Measurements from ENCODE around the gene SRGAP3. TPM values are rescaled to one million over a fixed set of nuclear protein-coding genes. Genes with fewer than 3 reads are reported as not detected.

Gene SRGAP3
- total RNA-seq, 4 donors from 2014 or later: 7.5 to 33.8 (median 16.0) TPM

DNA sequence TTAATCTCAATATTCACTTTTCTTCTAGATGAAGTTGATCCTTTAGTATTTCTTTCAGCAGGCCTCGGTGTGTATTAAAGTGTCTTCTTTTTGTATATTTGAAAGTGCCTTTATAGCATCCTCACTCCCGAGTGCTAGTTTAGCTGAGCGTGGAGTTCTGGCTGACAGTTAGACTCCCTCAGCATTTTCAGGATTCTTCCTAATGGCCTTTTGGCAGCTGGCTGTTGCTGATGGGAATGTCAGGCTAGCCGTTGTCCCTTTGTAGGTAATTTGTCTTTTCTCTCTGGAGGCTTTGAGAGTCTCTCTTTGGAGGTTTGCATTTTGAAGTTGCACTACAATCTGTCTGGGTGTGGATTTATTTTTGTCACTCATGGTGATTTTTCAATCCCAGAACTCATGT lies 94.4 kb downstream of the SRGAP3 start:
- intact Hi-C loops (cut with DNase I; ENCODE audit: low total_unique reads): no loop called here
- Histone ChIP-seq H3K4me3 (no peak overlapping the region), H3K27me3 (no peaks in the 10 kb centered on the region), H3K9me3 (peaks cover 0 to 10% of the 10 kb centered on the region in 2 donors), H3K4me1 (no peaks in the 10 kb centered on the region), H3K27ac (no peak overlapping the region), H3K36me3 (no peaks in the 10 kb centered on the region)
- TF ChIP-seq POLR2A (IDR thresholded peaks at IDR 0.05) (no peak), POLR2AphosphoS5 (IDR thresholded peaks at IDR 0.05) (no peak), EP300 (IDR thresholded peaks at IDR 0.05; ENCODE audit: low read depth) (no peak)
- TF ChIP-seq, protein P1, sequence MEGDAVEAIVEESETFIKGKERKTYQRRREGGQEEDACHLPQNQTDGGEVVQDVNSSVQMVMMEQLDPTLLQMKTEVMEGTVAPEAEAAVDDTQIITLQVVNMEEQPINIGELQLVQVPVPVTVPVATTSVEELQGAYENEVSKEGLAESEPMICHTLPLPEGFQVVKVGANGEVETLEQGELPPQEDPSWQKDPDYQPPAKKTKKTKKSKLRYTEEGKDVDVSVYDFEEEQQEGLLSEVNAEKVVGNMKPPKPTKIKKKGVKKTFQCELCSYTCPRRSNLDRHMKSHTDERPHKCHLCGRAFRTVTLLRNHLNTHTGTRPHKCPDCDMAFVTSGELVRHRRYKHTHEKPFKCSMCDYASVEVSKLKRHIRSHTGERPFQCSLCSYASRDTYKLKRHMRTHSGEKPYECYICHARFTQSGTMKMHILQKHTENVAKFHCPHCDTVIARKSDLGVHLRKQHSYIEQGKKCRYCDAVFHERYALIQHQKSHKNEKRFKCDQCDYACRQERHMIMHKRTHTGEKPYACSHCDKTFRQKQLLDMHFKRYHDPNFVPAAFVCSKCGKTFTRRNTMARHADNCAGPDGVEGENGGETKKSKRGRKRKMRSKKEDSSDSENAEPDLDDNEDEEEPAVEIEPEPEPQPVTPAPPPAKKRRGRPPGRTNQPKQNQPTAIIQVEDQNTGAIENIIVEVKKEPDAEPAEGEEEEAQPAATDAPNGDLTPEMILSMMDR (IDR thresholded peaks at IDR 0.05): no peak
- no peak for DNase-seq
- in situ Hi-C loops (cut with MboI; ENCODE audit: low pct_ligation_motif_present in 1 of 4, low pct_unique_long_range_greater_than_20kb in 1 of 4, low sequenced_read_pairs in 3 of 4): no loop called here
- WGBS, 2 donors (ENCODE audit: low coverage in 1 of 2): 80 to 83% methylated on average over 4 of the region's 4 CpGs

DNA sequence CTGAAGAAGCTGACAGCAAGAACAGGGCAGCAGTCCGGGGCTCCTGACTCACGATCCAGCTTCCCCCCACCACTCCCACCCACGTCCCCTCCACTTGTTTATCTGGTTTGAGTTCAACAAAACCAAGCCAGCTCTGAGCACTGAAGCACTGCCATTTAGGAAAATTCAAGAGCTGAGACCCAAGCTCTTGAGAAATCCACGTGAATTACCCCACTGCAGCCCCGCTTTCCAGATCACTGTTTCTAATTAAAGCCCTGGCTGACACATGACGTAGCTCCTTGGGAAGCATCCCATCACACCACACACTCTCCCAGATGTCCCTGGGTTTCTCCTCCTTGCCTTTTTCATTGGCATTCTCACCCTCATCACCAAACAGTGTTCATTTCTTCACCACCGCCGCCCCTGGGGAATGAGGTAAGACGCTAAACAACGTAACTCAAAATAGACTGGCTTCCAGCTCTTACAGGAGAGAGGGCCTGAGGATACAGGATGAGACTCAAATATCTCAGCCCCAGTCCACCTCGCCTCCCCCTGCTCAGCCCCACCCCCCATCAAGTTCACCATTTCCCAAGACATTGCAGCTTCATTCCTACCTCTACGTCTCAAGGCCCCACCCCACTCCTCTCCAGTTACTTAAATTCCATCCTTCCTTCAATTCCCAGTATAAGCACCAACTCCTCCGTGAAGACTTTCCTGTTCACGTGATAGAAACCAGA lies 95.4 kb downstream of the SRGAP3 start:
- TF ChIP-seq POLR2A (IDR thresholded peaks at IDR 0.05) (no peak), EP300 (IDR thresholded peaks at IDR 0.05; ENCODE audit: low read depth) (no peak), POLR2AphosphoS5 (IDR thresholded peaks at IDR 0.05) (no peak)
- TF ChIP-seq, protein P1 (IDR thresholded peaks at IDR 0.05): no peak
- intact Hi-C loops (cut with DNase I; ENCODE audit: low total_unique reads): no loop called here
- no peak overlapping the region for H3K4me3 ChIP-seq
- in situ Hi-C loops (cut with MboI; ENCODE audit: low pct_ligation_motif_present in 1 of 4, low pct_unique_long_range_greater_than_20kb in 1 of 4, low sequenced_read_pairs in 3 of 4): no loop called here
- no peak overlapping the region for H3K27ac ChIP-seq
- H3K9me3 ChIP-seq: peaks cover 0 to 10% of the 10 kb centered on the region in 2 donors
- H3K27me3 ChIP-seq: no peaks in the 10 kb centered on the region
- no peak for DNase-seq
- no peaks in the 10 kb centered on the region for H3K4me1 ChIP-seq
- no peaks in the 10 kb centered on the region for H3K36me3 ChIP-seq
- WGBS, 2 donors (ENCODE audit: low coverage in 1 of 2): 75 to 77% methylated on average over 4 to 14 of the region's 14 CpGs

DNA sequence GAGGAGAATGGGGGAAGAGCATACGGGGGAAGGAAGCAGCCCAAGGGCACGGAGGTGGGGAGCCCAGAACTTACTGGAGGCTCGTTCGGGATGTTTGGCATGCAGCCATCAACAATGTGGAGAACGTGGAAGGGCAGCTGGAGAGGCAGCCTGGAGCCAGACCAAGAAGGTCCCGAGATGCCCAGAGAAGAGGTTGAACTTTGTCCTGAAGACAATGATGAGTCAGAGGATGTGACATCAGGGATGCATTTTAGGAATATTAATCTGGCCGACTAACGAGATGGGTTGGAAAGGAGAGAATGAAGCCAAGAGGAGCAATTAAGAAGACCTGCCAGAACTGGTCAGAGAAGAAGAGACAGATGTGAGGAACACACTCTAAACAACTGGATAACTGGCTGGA lies 98.2 kb downstream of the SRGAP3 start:
- no peaks in the 10 kb centered on the region for H3K36me3 ChIP-seq
- no peaks in the 10 kb centered on the region for H3K27me3 ChIP-seq
- in situ Hi-C loops (cut with MboI; ENCODE audit: low pct_ligation_motif_present in 1 of 4, low pct_unique_long_range_greater_than_20kb in 1 of 4, low sequenced_read_pairs in 3 of 4) (no loop called here), intact Hi-C loops (cut with DNase I; ENCODE audit: low total_unique reads) (no loop called here)
- no peaks in the 10 kb centered on the region for H3K4me1 ChIP-seq
- no peak overlapping the region for H3K27ac ChIP-seq
- peaks cover 0 to 10% of the 10 kb centered on the region in 2 donors for H3K9me3 ChIP-seq
- no peak overlapping the region for H3K4me3 ChIP-seq
- 81 to 100% methylated on average over 2 to 8 of the region's 8 CpGs for WGBS, 2 donors (ENCODE audit: low coverage in 1 of 2)
- no peak for DNase-seq
- no peak for TF ChIP-seq POLR2A (IDR thresholded peaks at IDR 0.05)
- no peak for TF ChIP-seq EP300 (IDR thresholded peaks at IDR 0.05; ENCODE audit: low read depth)
- TF ChIP-seq, protein P1 (IDR thresholded peaks at IDR 0.05): no peak
- TF ChIP-seq POLR2AphosphoS5 (IDR thresholded peaks at IDR 0.05): no peak

DNA sequence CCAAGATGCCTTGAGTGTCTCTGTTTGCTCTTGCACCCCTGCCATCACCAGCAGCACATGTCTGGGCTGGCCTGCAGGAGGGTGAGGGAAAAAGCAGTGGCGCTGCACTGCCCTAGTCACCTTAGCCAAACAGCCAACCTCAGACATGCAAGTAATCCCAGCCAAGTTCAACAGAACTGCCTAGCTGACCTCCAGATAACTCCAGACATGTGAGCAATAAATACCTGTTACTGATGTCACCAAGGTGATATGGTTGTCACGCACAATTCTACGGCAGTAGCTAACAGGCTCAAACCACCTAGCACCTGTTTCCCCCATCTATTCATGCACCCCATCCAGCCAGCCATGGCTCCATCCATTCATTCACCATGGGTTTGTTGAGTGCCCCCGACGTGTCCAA lies 99.9 kb downstream of the SRGAP3 start:
- Histone ChIP-seq H3K4me3 (no peak overlapping the region), H3K36me3 (no peaks in the 10 kb centered on the region), H3K9me3 (peaks cover 0 to 10% of the 10 kb centered on the region in 2 donors), H3K27ac (no peak overlapping the region), H3K4me1 (no peaks in the 10 kb centered on the region), H3K27me3 (no peaks in the 10 kb centered on the region)
- TF ChIP-seq, protein P1 (IDR thresholded peaks at IDR 0.05): no peak
- no peak for TF ChIP-seq POLR2AphosphoS5 (IDR thresholded peaks at IDR 0.05)
- no peak for TF ChIP-seq POLR2A (IDR thresholded peaks at IDR 0.05)
- no peak for TF ChIP-seq EP300 (IDR thresholded peaks at IDR 0.05; ENCODE audit: low read depth)
- in situ Hi-C loops (cut with MboI; ENCODE audit: low pct_ligation_motif_present in 1 of 4, low pct_unique_long_range_greater_than_20kb in 1 of 4, low sequenced_read_pairs in 3 of 4) (no loop called here), intact Hi-C loops (cut with DNase I; ENCODE audit: low total_unique reads) (no loop called here)
- DNase-seq: no peak
- WGBS, 2 donors (ENCODE audit: low coverage in 1 of 2): 98% methylated on average over 5 of the region's 5 CpGs; no CpG with 5 or more reads in 1 of the 2 donors
